ENCODE data around the gene CARD19. TPM values are rescaled to one million over a fixed set of nuclear protein-coding genes. Genes with fewer than 3 reads are reported as not detected.

Gene CARD19
- total RNA-seq, 1 experiment from 2014 or later = 63.4 TPM

GRCh38 chr9:93112864-93113389, 16.9 kb downstream of the CARD19 start:
- BruUV-seq (replicated peaks) = no TSS peak
- H3K4me3 ChIP-seq (ENCODE audit: low read depth in 2 of 2, low read length in 2 of 2) = no peak overlapping the region
- no peak for DNase-seq (ENCODE audit: low read depth, low spot score)
- no peaks in the 10 kb centered on the region for H3K9me3 ChIP-seq (ENCODE audit: control insufficient read depth, insufficient read depth, low read depth, low read length)
- ChIA-PET POLR2A (no interaction called here), CTCF (no interaction called here)
- TF ChIP-seq CTCF (IDR thresholded peaks at IDR 0.05) = no peak
- TF ChIP-seq POLR2AphosphoS5 (IDR thresholded peaks at IDR 0.05; ENCODE audit: low read depth, low read length) = no peak
- TF ChIP-seq SIN3A (IDR thresholded peaks at IDR 0.05; ENCODE audit: borderline replicate concordance, insufficient read depth, low read depth, low read length) = no peak
- TF ChIP-seq TCF7L2 (IDR thresholded peaks at IDR 0.05; ENCODE audit: low read depth, low read length) = no peak
- TF ChIP-seq, protein P1, sequence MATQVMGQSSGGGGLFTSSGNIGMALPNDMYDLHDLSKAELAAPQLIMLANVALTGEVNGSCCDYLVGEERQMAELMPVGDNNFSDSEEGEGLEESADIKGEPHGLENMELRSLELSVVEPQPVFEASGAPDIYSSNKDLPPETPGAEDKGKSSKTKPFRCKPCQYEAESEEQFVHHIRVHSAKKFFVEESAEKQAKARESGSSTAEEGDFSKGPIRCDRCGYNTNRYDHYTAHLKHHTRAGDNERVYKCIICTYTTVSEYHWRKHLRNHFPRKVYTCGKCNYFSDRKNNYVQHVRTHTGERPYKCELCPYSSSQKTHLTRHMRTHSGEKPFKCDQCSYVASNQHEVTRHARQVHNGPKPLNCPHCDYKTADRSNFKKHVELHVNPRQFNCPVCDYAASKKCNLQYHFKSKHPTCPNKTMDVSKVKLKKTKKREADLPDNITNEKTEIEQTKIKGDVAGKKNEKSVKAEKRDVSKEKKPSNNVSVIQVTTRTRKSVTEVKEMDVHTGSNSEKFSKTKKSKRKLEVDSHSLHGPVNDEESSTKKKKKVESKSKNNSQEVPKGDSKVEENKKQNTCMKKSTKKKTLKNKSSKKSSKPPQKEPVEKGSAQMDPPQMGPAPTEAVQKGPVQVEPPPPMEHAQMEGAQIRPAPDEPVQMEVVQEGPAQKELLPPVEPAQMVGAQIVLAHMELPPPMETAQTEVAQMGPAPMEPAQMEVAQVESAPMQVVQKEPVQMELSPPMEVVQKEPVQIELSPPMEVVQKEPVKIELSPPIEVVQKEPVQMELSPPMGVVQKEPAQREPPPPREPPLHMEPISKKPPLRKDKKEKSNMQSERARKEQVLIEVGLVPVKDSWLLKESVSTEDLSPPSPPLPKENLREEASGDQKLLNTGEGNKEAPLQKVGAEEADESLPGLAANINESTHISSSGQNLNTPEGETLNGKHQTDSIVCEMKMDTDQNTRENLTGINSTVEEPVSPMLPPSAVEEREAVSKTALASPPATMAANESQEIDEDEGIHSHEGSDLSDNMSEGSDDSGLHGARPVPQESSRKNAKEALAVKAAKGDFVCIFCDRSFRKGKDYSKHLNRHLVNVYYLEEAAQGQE (IDR thresholded peaks at IDR 0.05; ENCODE audit: insufficient read depth in 1 of 2, low read depth in 2 of 2, low read length in 1 of 2) = no peak
- no peaks in the 10 kb centered on the region for H3K4me1 ChIP-seq (ENCODE audit: control insufficient read depth, insufficient read depth, low read length)
- in situ Hi-C loops (cut with HindIII; ENCODE audit: low pct_unique_long_range_greater_than_20kb, low sequenced_read_pairs) = no loop called here
- no peak overlapping the region for H3K27ac ChIP-seq (ENCODE audit: low read length)
- intact Hi-C loops (cut with micrococcal nuclease; ENCODE audit: unreplicated experiment) = no loop called here
- ATAC-seq = no peak
- no peaks in the 10 kb centered on the region for H3K36me3 ChIP-seq (ENCODE audit: control insufficient read depth, insufficient read depth, low read length)
- H3K27me3 ChIP-seq (ENCODE audit: control insufficient read depth, insufficient read depth, low read length) = no peaks in the 10 kb centered on the region

DNA sequence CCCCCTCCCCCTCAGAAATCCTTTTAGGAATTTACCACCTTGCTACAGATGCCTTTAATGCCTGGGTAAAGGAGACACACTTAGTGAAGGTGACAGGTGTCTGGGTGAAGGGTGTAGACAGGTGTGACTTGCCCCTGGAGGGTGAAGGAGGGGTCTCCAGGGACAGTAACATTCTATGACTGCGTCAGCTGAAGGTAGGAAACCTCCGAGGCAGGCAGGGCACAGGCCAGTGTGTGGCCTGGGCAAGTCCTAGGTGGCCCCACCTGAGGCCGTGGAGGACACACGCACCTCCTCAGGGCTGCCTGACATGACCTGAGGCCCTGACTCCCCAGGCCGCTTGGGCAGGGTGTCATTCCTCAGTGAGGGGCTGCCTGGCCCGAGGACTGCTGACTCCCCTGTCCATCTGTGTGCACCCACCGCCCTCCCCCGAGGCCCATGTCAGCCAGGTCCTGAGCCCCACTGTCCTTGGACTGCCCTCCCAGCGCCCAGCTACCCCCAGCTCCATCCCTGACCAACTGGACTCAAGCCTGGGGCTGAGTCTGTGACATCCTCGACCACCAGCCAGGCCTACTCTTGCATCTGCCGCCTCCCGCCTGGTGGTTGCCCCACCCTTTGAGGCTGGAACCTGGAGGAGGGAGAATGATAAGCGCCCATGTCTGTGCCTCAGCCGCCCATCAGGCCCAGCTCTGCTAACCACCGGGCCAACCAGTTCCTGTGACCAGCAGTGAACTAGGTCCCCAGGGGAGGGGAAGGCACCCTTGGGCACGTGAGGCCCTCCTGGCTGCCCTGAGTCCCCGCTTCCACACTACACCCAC, 18.4 kb downstream of the CARD19 start:
- no peaks in the 10 kb centered on the region for H3K27me3 ChIP-seq (ENCODE audit: control insufficient read depth, insufficient read depth, low read length)
- ATAC-seq (no peak), DNase-seq (ENCODE audit: low read depth, low spot score) (no peak)
- ChIA-PET CTCF (no interaction called here), POLR2A (no interaction called here)
- no peaks in the 10 kb centered on the region for H3K36me3 ChIP-seq (ENCODE audit: control insufficient read depth, insufficient read depth, low read length)
- H3K27ac ChIP-seq (ENCODE audit: low read length) = no peak overlapping the region
- no peaks in the 10 kb centered on the region for H3K9me3 ChIP-seq (ENCODE audit: control insufficient read depth, insufficient read depth, low read depth, low read length)
- H3K4me3 ChIP-seq (ENCODE audit: low read depth in 2 of 2, low read length in 2 of 2) = no peak overlapping the region
- no peaks in the 10 kb centered on the region for H3K4me1 ChIP-seq (ENCODE audit: control insufficient read depth, insufficient read depth, low read length)
- BruUV-seq (replicated peaks) = no TSS peak
- in situ Hi-C loops (cut with HindIII; ENCODE audit: low pct_unique_long_range_greater_than_20kb, low sequenced_read_pairs) = no loop called here
- intact Hi-C loops (cut with micrococcal nuclease; ENCODE audit: unreplicated experiment) = no loop called here
- TF ChIP-seq POLR2AphosphoS5 (IDR thresholded peaks at IDR 0.05; ENCODE audit: low read depth, low read length) = no peak
- TF ChIP-seq CTCF (IDR thresholded peaks at IDR 0.05) = no peak
- TF ChIP-seq SIN3A (IDR thresholded peaks at IDR 0.05; ENCODE audit: borderline replicate concordance, insufficient read depth, low read depth, low read length) = no peak
- no peak for TF ChIP-seq TCF7L2 (IDR thresholded peaks at IDR 0.05; ENCODE audit: low read depth, low read length)
- TF ChIP-seq, protein P1 (IDR thresholded peaks at IDR 0.05; ENCODE audit: insufficient read depth in 1 of 2, low read depth in 2 of 2, low read length in 1 of 2) = no peak
